GM18867 (cell line): ENCODE data around the gene RBM38.

Experiments used
- ATAC-seq: cut with Tn5 transposase; IDR thresholded peaks from one replicate; pipeline ENCODE4 v1.9.1; 2021; ENCODE audit warnings: mild to moderate bottlenecking, moderate library complexity; ENCODE audit not compliant: unreplicated experiment

RBM38 gene

GRCh38 chr20:57448764-57449354 lies 57.7 kb downstream of the RBM38 start:
- no peak for ATAC-seq

GRCh38 chr20:57449398-57450354 lies 58.5 kb downstream of the RBM38 start:
- ATAC-seq = no peak

- ATAC-seq = peak; percentile 81
These were observed 59.2 kb downstream of the RBM38 start for GRCh38 chr20:57450419-57450818.

- ATAC-seq = peak; percentile 22
These were observed 59.7 kb downstream of the RBM38 start for GRCh38 chr20:57450931-57451330.

- no peak for ATAC-seq
These were observed 60.2 kb downstream of the RBM38 start for GRCh38 chr20:57451431-57451794.

- ATAC-seq = no peak
These were observed 60.8 kb downstream of the RBM38 start for GRCh38 chr20:57451795-57452661.

- ATAC-seq = no peak
These were observed 64.2 kb downstream of the RBM38 start for GRCh38 chr20:57455386-57455785.

- no peak for ATAC-seq
These were observed 64.9 kb downstream of the RBM38 start for GRCh38 chr20:57456116-57456515.

GRCh38 chr20:57457243-57458095 lies 66.3 kb downstream of the RBM38 start:
- no peak for ATAC-seq

GRCh38 chr20:57458400-57459160 lies 67.4 kb downstream of the RBM38 start:
- ATAC-seq = no peak
